HepG2 (cell line): ENCODE data around the gene ZC3H18. TPM values are rescaled to one million over a fixed set of nuclear protein-coding genes. Genes with fewer than 3 reads are reported as not detected.

Experiments used
- ADNP ChIP-seq: sonication (generic); formaldehyde crosslinking; IDR thresholded peaks from 2 replicates; pipeline ENCODE4 v1.4.0; 2020; ENCODE audit warnings: missing genetic modification reagents
- ARHGAP35 ChIP-seq: sonication (generic); formaldehyde crosslinking; IDR thresholded peaks from 2 replicates; pipeline ENCODE4 v1.9.0; 2022; ENCODE audit warnings: mild to moderate bottlenecking, inconsistent platforms, moderate library complexity, missing genetic modification reagents, borderline replicate concordance
- GLI4 ChIP-seq: sonication (generic); formaldehyde crosslinking; IDR thresholded peaks from 2 replicates; pipeline ENCODE4 v1.5.1; 2020; ENCODE audit warnings: missing genetic modification reagents, mild to moderate bottlenecking, moderate library complexity, borderline replicate concordance
- GLMP ChIP-seq: sonication (generic); formaldehyde crosslinking; IDR thresholded peaks from 2 replicates; pipeline ENCODE4 v1.9.0; 2021; ENCODE audit warnings: missing genetic modification reagents, mild to moderate bottlenecking, borderline replicate concordance
- KLF11 ChIP-seq: IDR thresholded peaks from 2 replicates; pipeline ENCODE4 v1.6.1; 2016; ENCODE audit warnings: missing compliant biosample characterization
- SOX5 ChIP-seq: IDR thresholded peaks from 2 replicates; pipeline ENCODE4 v1.6.1; 2016; ENCODE audit warnings: borderline replicate concordance
- ZFP90 ChIP-seq: sonication (generic); formaldehyde crosslinking; IDR thresholded peaks from 2 replicates; pipeline ENCODE4 v1.8.0; 2022; ENCODE audit warnings: missing genetic modification reagents, mild to moderate bottlenecking, inconsistent platforms, borderline replicate concordance
- ZNF12 ChIP-seq: sonication (generic); formaldehyde crosslinking; IDR thresholded peaks from 2 replicates; pipeline ENCODE4 v1.5.0; 2020; ENCODE audit warnings: missing genetic modification reagents
- ZNF280D ChIP-seq: sonication (generic); formaldehyde crosslinking; IDR thresholded peaks from 2 replicates; pipeline ENCODE4 v1.5.1; 2020; ENCODE audit warnings: mild to moderate bottlenecking, missing genetic modification reagents
- ZNF296 ChIP-seq: sonication (generic); formaldehyde crosslinking; conservative IDR thresholded peaks from 2 replicates; pipeline ENCODE4 v1.5.0; 2020; ENCODE audit warnings: mild to moderate bottlenecking, missing genetic modification reagents
- ZNF580 ChIP-seq: IDR thresholded peaks from 2 replicates; pipeline ENCODE4 v1.6.1; 2016; ENCODE audit warnings: low read depth, borderline replicate concordance
- ZNF609 ChIP-seq: sonication (generic); formaldehyde crosslinking; IDR thresholded peaks from 2 replicates; pipeline ENCODE4 v1.4.0; 2020; ENCODE audit warnings: mild to moderate bottlenecking, missing genetic modification reagents, borderline replicate concordance
- ZNF720 ChIP-seq: sonication (generic); formaldehyde crosslinking; IDR thresholded peaks from 2 replicates; pipeline ENCODE4 v1.4.0; 2020; ENCODE audit warnings: missing genetic modification reagents
- ZNF770 ChIP-seq: sonication (generic); formaldehyde crosslinking; IDR thresholded peaks from 2 replicates; pipeline ENCODE4 v1.5.0; 2020; ENCODE audit warnings: mild to moderate bottlenecking, missing genetic modification reagents
- ZNF816 ChIP-seq: sonication (generic); formaldehyde crosslinking; IDR thresholded peaks from 2 replicates; pipeline ENCODE4 v1.8.0; 2022; ENCODE audit warnings: missing genetic modification reagents, mild to moderate bottlenecking, borderline replicate concordance
- polyA plus RNA-seq, 8 experiments: library from polyadenylated mRNA; depleted of rRNA in 3 of 8; stranded (reverse) in 7 of 8; unstranded in 1 of 8; fragments of >200 nt; fragmentation: Illumina TruSeq in 4 of 8; extraction: Trizol in 4 of 8; gene quantifications; 2 replicates each; pipeline versions ENCODE4 v1.2.1 to v1.2.3, GENCODE V29; 2011 to 2016; ENCODE audit warnings: low read depth in 4 of 8, missing spikeins in 1 of 8, mixed read lengths in 1 of 8; ENCODE audit not compliant: insufficient read depth in 1 of 8
- total RNA-seq, 5 experiments: library from RNA; depleted of rRNA; stranded (reverse); fragments of >200 nt; fragmentation: Illumina TruSeq; extraction: Trizol; gene quantifications; 2 replicates each; pipeline ENCODE4 v1.2.3, GENCODE V29; 2016; ENCODE audit warnings: low read depth in 1 of 5

The ZC3H18 gene
- total and polyA plus RNA-seq, 2 of the 13 experiments (the other 11 are each of a cell fraction or from before 2014, with no cell fraction given) = 11.2 to 27.4 TPM

- TF ChIP-seq ADNP (CRISPR knock-in tag) (no peak), GLMP (CRISPR knock-in tag) (no peak), ZNF12 (no peak; the same call in 1 of the 2 replicates), ZNF816 (CRISPR knock-in tag) (no peak), ZNF280D (CRISPR knock-in tag) (no peak), ZNF609 (CRISPR knock-in tag) (no peak), ZNF296 (CRISPR knock-in tag) (0 out of 2 replicates have a peak, but pooled peaks have one; percentile 53), SOX5 (CRISPR knock-in tag) (no peak), ZNF770 (CRISPR knock-in tag) (0 out of 2 replicates have a peak, but pooled peaks have one; percentile 8), ARHGAP35 (CRISPR knock-in tag) (no peak), GLI4 (CRISPR knock-in tag) (no peak), KLF11 (CRISPR knock-in tag) (0 out of 2 replicates have a peak, but pooled peaks have one; percentile 16), ZNF720 (CRISPR knock-in tag) (no peak), ZFP90 (CRISPR knock-in tag) (no peak), ZNF580 (CRISPR knock-in tag) (no peak)
Measured at GRCh38 chr16:88618956-88619667, 48.9 kb downstream of the ZC3H18 start (continued).
